Measurements from ENCODE around the gene MAP3K20. TPM values are rescaled to one million over a fixed set of nuclear protein-coding genes. Genes with fewer than 3 reads are reported as not detected.

The MAP3K20 gene
- total and polyA plus RNA-seq, 2 donors (not counting 3 experiments of a cell fraction or from before 2014, with no cell fraction given): 7.8 to 31.5 TPM

DNA sequence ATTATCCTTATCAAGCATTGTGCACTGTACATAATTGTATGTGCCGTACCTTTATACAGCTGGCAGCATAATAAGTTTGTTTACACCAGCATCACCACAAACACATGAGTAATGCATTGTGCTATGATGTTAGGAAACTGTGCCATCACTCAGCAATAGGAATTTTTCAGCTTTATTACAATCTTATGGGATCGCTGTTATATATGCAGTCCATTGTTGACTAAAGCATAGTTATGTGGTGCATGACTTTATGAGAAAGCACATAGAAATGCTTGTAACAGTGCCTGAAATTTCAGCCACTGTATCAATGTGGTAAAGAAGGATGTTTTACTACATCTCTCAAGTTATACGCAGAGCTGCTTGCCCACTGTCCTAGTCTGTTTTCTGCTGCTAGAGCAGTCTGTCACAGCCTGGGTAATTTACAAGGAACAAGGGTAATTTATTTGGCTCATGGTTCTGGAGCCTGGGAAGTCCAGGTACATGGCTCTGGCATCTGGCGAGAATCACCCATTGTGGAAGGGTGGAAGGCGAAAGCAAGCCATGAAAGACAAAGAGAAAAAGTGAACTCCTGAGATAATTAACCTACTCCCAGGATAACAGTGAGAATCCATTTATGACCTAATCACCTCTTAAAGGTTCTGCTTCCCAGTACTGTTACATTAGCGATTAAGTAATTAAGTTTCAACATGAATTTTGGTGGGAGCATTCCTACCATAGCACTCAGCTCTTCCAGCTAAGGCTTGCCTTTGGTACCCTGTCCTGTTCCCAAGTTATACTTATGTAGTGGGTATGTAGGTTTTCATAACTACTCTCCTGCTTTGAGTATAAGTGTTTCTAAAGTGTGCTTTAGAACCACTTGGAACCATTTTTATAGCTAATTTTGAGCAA is 4.6 kb downstream of the MAP3K20 start:
- POLR2A ChIA-PET: no interaction called here
- H2AFZ ChIP-seq (ENCODE audit: low read depth, low read length): no peak overlapping the region
- H3K4me3 ChIP-seq (replicated peaks in 1 of 3; ENCODE audit: insufficient read depth in 1 of 3, low read depth in 1 of 3, low read length in 3 of 3): no peak overlapping the region
- H3K79me2 ChIP-seq (ENCODE audit: control insufficient read depth, insufficient read depth, low read length): peaks cover 51% of the 10 kb centered on the region
- no peak overlapping the region for H3K4me2 ChIP-seq (ENCODE audit: insufficient read depth, low read length)
- TF ChIP-seq POLR2A (IDR thresholded peaks at IDR 0.05; ENCODE audit: low read depth, low read length): no peak
- no peak for TF ChIP-seq EZH2 (IDR thresholded peaks at IDR 0.05; ENCODE audit: borderline replicate concordance, low read depth, low read length, severe bottlenecking)
- TF ChIP-seq, protein P1, sequence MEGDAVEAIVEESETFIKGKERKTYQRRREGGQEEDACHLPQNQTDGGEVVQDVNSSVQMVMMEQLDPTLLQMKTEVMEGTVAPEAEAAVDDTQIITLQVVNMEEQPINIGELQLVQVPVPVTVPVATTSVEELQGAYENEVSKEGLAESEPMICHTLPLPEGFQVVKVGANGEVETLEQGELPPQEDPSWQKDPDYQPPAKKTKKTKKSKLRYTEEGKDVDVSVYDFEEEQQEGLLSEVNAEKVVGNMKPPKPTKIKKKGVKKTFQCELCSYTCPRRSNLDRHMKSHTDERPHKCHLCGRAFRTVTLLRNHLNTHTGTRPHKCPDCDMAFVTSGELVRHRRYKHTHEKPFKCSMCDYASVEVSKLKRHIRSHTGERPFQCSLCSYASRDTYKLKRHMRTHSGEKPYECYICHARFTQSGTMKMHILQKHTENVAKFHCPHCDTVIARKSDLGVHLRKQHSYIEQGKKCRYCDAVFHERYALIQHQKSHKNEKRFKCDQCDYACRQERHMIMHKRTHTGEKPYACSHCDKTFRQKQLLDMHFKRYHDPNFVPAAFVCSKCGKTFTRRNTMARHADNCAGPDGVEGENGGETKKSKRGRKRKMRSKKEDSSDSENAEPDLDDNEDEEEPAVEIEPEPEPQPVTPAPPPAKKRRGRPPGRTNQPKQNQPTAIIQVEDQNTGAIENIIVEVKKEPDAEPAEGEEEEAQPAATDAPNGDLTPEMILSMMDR (IDR thresholded peaks at IDR 0.05; ENCODE audit: extremely low read depth in 1 of 2, insufficient read depth in 1 of 2, low read depth in 1 of 2, low read length in 2 of 2): no peak
- TF ChIP-seq MYC (IDR thresholded peaks at IDR 0.05; ENCODE audit: low read depth, low read length): no peak
- TF ChIP-seq MAX (IDR thresholded peaks at IDR 0.05; ENCODE audit: insufficient read depth, insufficient read length): no peak
- TF ChIP-seq POLR2AphosphoS5 (IDR thresholded peaks at IDR 0.05; ENCODE audit: insufficient read depth, low read depth, low read length): no peak
- TF ChIP-seq JUN (IDR thresholded peaks at IDR 0.05; ENCODE audit: borderline replicate concordance, insufficient read depth, insufficient read length, low read depth): no peak
- TF ChIP-seq GATA2 (IDR thresholded peaks at IDR 0.05; ENCODE audit: insufficient read depth, insufficient read length, low read depth, low read length): no peak
- no peak for TF ChIP-seq FOS (IDR thresholded peaks at IDR 0.05; ENCODE audit: borderline replicate concordance, insufficient read depth, low read length)
- H3K9me1 ChIP-seq (replicated peaks; ENCODE audit: control insufficient read depth, extremely low read depth, insufficient read depth, low read length): no peaks in the 10 kb centered on the region
- no peak for FAIRE-seq
- no peak for DNase-seq (ENCODE audit: low read depth, low spot score)
- H3K9ac ChIP-seq (replicated peaks; ENCODE audit: extremely low read depth, insufficient read depth, low read length): no peak overlapping the region
- no peaks in the 10 kb centered on the region for H3K27me3 ChIP-seq (ENCODE audit: control insufficient read depth in 2 of 2, insufficient read depth in 2 of 2, low read length in 2 of 2)
- H3K9me3 ChIP-seq (replicated peaks; ENCODE audit: control insufficient read depth, insufficient read depth, low read length): no peaks in the 10 kb centered on the region
- H3K4me1 ChIP-seq (ENCODE audit: control insufficient read depth, extremely low read depth, insufficient read depth, low read length): peaks cover 14% of the 10 kb centered on the region
- H3K27ac ChIP-seq (ENCODE audit: insufficient read depth, low read depth, low read length): no peak overlapping the region
- no peaks in the 10 kb centered on the region for H4K20me1 ChIP-seq (replicated peaks; ENCODE audit: control insufficient read depth, extremely low read depth, insufficient read depth, low read length)
- no TSS peak for BruUV-seq (replicated peaks)
- CTCF ChIA-PET: interaction anchor here (1.8 kb wide), 2 partner anchors 11 kb away, joined by 7 read pairs; no protein-coding TSS in a partner anchor
- dilution Hi-C loops (cut with MboI; ENCODE audit: extremely low pct_ligation_motif_present, low sequenced_read_pairs) (no loop called here), intact Hi-C loops (cut with micrococcal nuclease) (loop anchor here (5.0 kb wide), 1 partner anchor 113 kb away; no protein-coding TSS in a partner anchor)
- H3K36me3 ChIP-seq (ENCODE audit: control insufficient read depth in 2 of 2, extremely low read depth in 1 of 2, insufficient read depth in 2 of 2, low read length in 2 of 2): no peaks in the 10 kb centered on the region
